ENCODE results near the gene SLC9A1. TPM values are rescaled to one million over a fixed set of nuclear protein-coding genes. Genes with fewer than 3 reads are reported as not detected.
A peak's percentile ranks its signal among the peaks of the same experiment; 100 is the strongest.

Gene SLC9A1
- total and polyA plus RNA-seq, 2 of the 8 experiments (the other 6 are each of a cell fraction or from before 2014, with no cell fraction given): 11.3 to 25.1 TPM

DNA sequence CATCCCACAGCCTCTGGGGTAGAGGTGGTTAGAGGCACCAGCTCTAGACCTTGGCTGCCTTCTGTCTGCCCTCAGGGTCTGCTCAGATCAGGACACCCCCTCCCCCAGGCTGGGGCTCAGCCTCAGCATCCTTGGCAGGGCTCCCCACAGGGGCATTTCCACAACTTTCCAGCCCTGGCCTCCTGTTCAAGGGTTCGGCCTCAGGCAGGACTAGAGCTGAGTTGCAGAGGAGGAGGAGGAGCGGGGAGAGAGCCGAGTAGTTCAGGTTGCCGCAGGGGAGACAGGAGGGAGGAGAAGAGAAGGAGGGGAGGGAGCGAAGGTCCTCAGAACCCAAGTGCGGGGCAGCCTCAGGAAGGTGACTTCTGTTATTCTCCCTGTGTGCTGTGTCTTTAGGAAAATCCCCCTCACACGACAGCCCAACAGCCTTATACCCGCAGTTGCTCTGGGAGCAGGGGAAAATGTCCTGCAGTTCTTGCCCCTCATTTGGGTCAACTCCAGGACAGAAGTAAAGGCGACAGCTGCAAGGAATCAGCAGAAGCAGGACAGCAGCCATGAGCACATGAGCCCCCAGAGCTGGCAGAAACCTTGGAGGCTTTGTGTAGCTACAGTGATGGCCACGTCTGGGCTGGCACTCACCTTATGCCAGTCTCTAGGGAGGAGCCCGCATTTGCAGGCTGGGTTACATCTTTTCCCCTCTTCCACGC, 95.8 kb downstream of the SLC9A1 start:
- H2BK15ac ChIP-seq (ENCODE audit: low read length): peak overlapping the region; percentile 75; the same call in 1 of the 2 replicates
- H2AK5ac ChIP-seq (ENCODE audit: low read depth, low read length): peak overlapping the region; percentile 17; the same call in 1 of the 2 replicates
- H4K5ac ChIP-seq (ENCODE audit: insufficient read length, low read depth, low read length): peak overlapping the region; percentile 31
- peak overlapping the region; percentile 63 to 69 for H3K4me2 ChIP-seq (ENCODE audit: insufficient read depth in 1 of 2, low read depth in 2 of 2, low read length in 2 of 2)
- ChIA-PET CTCF (ENCODE audit: partially characterized antibody) (interaction anchor here (0.9 to 26.4 kb wide), 6 partner anchors 14 to 238 kb away, joined by 3 to 790 read pairs (median 66); no protein-coding TSS in a partner anchor), POLR2A (ENCODE audit: partially characterized antibody) (interaction anchor here (0.6 to 8.5 kb wide), 10 partner anchors 9 to 199 kb away, joined by 3 to 57 read pairs (median 9); partner anchors contain the start of gene TENT5B)
- no peaks in the 10 kb centered on the region for H4K20me1 ChIP-seq (replicated peaks in 1 of 2; ENCODE audit: control insufficient read depth in 1 of 2, insufficient read depth in 2 of 2, low read length in 2 of 2)
- H3K4me1 ChIP-seq (replicated peaks in 1 of 4; ENCODE audit: control insufficient read depth in 3 of 4, insufficient read depth in 4 of 4, low read length in 3 of 4): peaks cover 3 to 26% (median 19%) of the 10 kb centered on the region in 4 experiments
- peaks cover 0 to 7% of the 10 kb centered on the region in 2 experiments; a peak in 1 of 4 replicates for H3K9me3 ChIP-seq (ENCODE audit: insufficient read depth in 2 of 2, low read depth in 1 of 2, low read length in 1 of 2)
- H3K36me3 ChIP-seq (ENCODE audit: control insufficient read depth in 2 of 4, insufficient read depth in 4 of 4, low read length in 3 of 4): peaks cover 0 to 5% (median 0%) of the 10 kb centered on the region in 4 experiments; a peak in 1 of 8 replicates
- peak overlapping the region; percentile 96 for H3K18ac ChIP-seq (ENCODE audit: extremely low read depth, low read length)
- H4K91ac ChIP-seq (replicated peaks; ENCODE audit: insufficient read length, low read length): peak overlapping the region; percentile 51
- peak overlapping the region; percentile 86 for H2BK120ac ChIP-seq (replicated peaks; ENCODE audit: low read depth, low read length)
- 46% methylated on average over 7 of the region's 12 CpGs; no CpG with 5 or more reads in 1 of the 2 experiments for WGBS, 2 experiments (ENCODE audit: extremely low coverage in 1 of 2, insufficient coverage in 1 of 2, insufficient read length in 1 of 2, insufficient replicate concordance in 2 of 2, low coverage in 1 of 2, low lambda C conversion rate in 2 of 2, missing lambda C conversion rate in 1 of 2)
- H3K27me3 ChIP-seq (replicated peaks in 1 of 4; ENCODE audit: control insufficient read depth in 3 of 4, extremely low read depth in 1 of 4, insufficient read depth in 3 of 4, low read length in 3 of 4): no peaks in the 10 kb centered on the region
- H3K56ac ChIP-seq (replicated peaks; ENCODE audit: insufficient read length, low read depth, low read length): no peak overlapping the region
- peak overlapping the region; percentile 66; the same call in 1 of the 2 replicates for H4K8ac ChIP-seq (ENCODE audit: extremely low read depth, insufficient read depth, low read length)
- DNase-seq (ENCODE audit: low read depth in 1 of 2, low spot score in 2 of 2): peak in 1 of 2 experiments; percentile 59
- peak overlapping the region; percentile 91 for H2BK12ac ChIP-seq (ENCODE audit: low read depth, low read length)
- H2BK5ac ChIP-seq (ENCODE audit: low read depth, low read length): peak overlapping the region; percentile 97; the same call in 1 of the 2 replicates
- peak overlapping the region in 2 of 4 experiments; percentile 23 to 31; a peak in 4 of 8 replicates for H3K4me3 ChIP-seq (ENCODE audit: extremely low read depth in 1 of 4, insufficient read depth in 2 of 4, low read depth in 3 of 4, low read length in 4 of 4)
- H3K79me1 ChIP-seq (ENCODE audit: low read depth, low read length): no peaks in the 10 kb centered on the region
- no peaks in the 10 kb centered on the region; a peak in 1 of 4 replicates for H3K79me2 ChIP-seq (ENCODE audit: control insufficient read depth in 1 of 2, insufficient read depth in 2 of 2, low read length in 2 of 2)
- H3K14ac ChIP-seq (ENCODE audit: insufficient read length): no peak overlapping the region
- peak overlapping the region; percentile 87 for H2BK20ac ChIP-seq (ENCODE audit: low read length)
- no peak overlapping the region for H3K4ac ChIP-seq (replicated peaks; ENCODE audit: insufficient read length, low read depth, low read length)
- H3K23me2 ChIP-seq (ENCODE audit: low read depth, low read length): no peaks in the 10 kb centered on the region; the same call in 1 of the 2 replicates
- H3K9ac ChIP-seq (replicated peaks in 1 of 4; ENCODE audit: extremely low read depth in 1 of 4, low read depth in 3 of 4, low read length in 3 of 4): peak overlapping the region in 3 of 4 experiments; percentile 8 to 29 (median 19); a peak in 2 of 7 replicates
- H3K27ac ChIP-seq (ENCODE audit: low read depth, low read length): peak overlapping the region; percentile 31; the same call in 1 of the 2 replicates
- no peak for FAIRE-seq
- no peak overlapping the region for H2AFZ ChIP-seq (ENCODE audit: low read length)
- no peak overlapping the region for H3K23ac ChIP-seq (ENCODE audit: insufficient read length)
- TF ChIP-seq NRF1 (IDR thresholded peaks at IDR 0.05; ENCODE audit: low read depth, low read length) (no peak), POU5F1 (IDR thresholded peaks at IDR 0.05; ENCODE audit: low read depth, low read length) (no peak), CEBPB (IDR thresholded peaks at IDR 0.05; ENCODE audit: low read depth, low read length) (no peak), KDM5A (IDR thresholded peaks at IDR 0.05; ENCODE audit: low read length) (no peak), CHD2 (IDR thresholded peaks at IDR 0.05; ENCODE audit: low read length) (no peak), RBBP5 (IDR thresholded peaks at IDR 0.05; ENCODE audit: borderline replicate concordance, low read depth, low read length) (no peak), SUZ12 (IDR thresholded peaks at IDR 0.05; ENCODE audit: low read length) (no peak), KDM1A (IDR thresholded peaks at IDR 0.05; ENCODE audit: borderline replicate concordance, low read length) (no peak), POLR2AphosphoS5 (IDR thresholded peaks at IDR 0.05; ENCODE audit: low read depth, low read length) (no peak), ZNF274 (IDR thresholded peaks at IDR 0.05; ENCODE audit: borderline replicate concordance, extremely low read depth, low read length) (no peak)
- TF ChIP-seq, protein P1, sequence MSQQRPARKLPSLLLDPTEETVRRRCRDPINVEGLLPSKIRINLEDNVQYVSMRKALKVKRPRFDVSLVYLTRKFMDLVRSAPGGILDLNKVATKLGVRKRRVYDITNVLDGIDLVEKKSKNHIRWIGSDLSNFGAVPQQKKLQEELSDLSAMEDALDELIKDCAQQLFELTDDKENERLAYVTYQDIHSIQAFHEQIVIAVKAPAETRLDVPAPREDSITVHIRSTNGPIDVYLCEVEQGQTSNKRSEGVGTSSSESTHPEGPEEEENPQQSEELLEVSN (IDR thresholded peaks at IDR 0.05): no peak

Measured in H1 (cell line).